ENCODE data around the gene GNPDA1.
"Not testable (repeated sequence)": the region's sequence is repeated elsewhere in the genome, so short reads cannot be mapped to it uniquely, and the experiment has no call there.

The GNPDA1 gene

GRCh38 chr5:142012792-142013388 is at the start of gene GNPDA1:
TSS of gene GNPDA1 (minus strand) at chr5:142013027. CDS start at chr5:142012035, 992 bp downstream.
- DNase-seq: peak; percentile 83

GRCh38 chr5:142059304-142059940 is 46.6 kb upstream of the GNPDA1 start:
- peak; percentile 4 for DNase-seq

GRCh38 chr5:142057697-142058056 is 44.9 kb upstream of the GNPDA1 start:
- no peak for DNase-seq

DNA sequence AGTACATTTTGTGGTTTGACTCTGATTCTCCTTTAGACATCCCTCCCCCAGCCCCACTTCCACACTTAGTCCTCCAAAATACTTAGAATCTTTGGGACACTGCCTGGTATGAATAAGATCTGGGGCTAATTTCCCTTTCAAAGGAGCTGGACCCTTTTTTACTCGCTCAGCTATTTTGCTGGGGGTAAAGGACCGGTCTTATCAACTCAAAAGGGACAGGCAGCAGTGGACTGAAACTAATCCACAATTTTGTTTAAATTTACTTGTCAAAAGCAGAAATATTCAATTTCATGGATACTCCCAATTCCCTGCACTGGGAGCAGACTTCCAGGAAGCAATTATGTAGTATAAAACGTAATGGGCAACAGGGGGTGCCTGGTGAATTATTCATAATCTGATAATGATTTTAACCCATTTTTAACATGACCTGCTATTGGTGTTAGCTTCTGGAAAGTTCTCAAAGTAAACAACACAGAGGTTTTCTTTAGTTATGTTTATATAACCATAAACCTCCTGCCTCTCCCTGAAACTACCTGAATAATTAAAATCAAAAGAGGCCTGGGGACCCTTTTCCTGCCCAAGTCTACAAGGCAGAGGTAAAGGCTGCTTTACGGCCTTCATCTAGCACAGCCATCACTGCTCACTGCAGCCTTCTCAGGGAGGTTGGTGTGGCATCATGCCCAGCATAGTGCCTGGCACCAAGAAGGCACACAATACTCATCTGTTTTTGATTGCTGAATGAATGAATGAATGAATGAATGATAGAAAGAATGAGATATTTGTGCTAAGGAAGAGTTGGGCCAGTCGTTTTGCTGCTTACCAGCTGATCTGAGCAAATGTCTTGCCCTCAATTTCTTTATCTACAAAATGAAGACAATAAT is 44.2 kb upstream of the GNPDA1 start:
- DNase-seq: no peak

DNA sequence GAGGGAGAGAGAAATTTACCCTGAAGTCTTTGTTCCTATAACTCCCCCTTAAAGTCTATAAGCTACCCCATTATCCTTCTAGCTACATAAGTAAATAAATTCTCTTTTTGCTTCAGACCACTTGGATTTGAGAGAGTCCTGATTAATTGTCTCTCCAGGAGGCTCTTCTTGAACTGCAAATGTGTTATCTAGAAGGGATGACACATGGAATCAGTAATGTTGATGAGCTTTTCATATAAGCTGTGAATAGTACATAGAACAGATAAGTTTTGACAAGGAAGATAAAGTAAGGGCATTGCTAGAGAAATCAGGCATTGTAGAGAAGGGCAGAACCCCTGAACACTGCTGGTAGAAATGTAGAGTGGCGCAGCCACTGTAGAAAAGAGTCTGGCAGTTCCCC is 42.5 kb upstream of the GNPDA1 start:
- DNase-seq: no peak

DNA sequence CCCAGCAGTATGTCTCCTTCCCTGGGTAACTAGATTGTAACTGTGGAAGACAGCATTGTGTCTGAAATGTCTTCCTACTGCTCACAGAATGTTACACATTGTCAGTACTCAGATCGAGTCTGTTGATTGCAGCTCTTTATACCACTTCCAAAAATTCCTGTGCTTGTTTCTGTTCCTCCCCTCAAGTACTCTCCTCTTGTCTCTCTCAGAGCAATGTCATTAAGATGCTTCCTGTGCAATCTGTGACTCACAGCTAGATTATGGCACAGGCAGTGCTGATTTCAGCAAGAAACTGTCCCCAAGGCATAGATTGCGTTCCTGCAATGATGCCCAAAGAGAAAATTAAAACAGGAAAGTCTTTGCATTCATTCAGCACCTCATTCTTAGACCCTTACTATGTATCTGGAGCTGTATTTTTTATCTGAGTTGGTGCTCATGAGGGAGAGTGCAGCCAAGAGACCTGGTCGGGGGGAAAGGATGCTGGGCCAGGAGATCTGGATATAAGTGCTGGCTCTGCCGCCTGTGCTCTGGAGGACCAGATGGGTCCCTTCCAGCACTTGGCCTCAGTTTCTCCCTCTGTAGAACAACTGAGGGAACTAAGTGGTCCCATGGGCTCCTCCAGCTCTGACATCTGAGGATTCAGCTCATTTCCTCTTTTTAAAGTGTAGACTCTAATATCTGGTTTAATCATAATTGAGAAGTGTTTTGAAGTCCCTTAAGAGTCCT is 40.8 kb upstream of the GNPDA1 start:
- no peak for DNase-seq

DNA sequence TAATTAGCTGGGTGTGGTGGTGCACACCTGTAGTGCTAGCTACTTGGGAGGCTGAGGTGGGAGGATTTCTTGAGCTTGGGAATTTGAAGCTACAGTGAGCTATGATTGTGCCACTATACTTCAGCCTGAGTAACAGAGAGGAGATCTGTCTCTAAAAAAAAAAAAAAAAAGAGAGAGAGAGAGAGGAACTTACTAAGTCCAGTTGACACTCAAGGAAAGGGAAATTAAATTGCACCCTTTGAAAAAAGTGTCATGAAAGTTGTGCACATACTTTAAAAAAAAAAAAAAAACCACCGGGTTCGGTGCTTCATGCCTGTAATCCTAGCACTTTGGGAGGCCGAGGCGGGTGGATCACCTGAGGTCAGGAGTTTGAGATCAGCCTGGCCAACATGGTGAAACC is 39.2 kb upstream of the GNPDA1 start:
- not testable (repeated sequence) for DNase-seq

GRCh38 chr5:142048272-142048671 is 35.4 kb upstream of the GNPDA1 start:
- no peak for DNase-seq

GRCh38 chr5:142046191-142046590 is 33.4 kb upstream of the GNPDA1 start:
- peak; percentile 13 for DNase-seq

- DNase-seq: not testable (repeated sequence)
These were observed 28.1 kb upstream of the GNPDA1 start for GRCh38 chr5:142040881-142041280.

DNA sequence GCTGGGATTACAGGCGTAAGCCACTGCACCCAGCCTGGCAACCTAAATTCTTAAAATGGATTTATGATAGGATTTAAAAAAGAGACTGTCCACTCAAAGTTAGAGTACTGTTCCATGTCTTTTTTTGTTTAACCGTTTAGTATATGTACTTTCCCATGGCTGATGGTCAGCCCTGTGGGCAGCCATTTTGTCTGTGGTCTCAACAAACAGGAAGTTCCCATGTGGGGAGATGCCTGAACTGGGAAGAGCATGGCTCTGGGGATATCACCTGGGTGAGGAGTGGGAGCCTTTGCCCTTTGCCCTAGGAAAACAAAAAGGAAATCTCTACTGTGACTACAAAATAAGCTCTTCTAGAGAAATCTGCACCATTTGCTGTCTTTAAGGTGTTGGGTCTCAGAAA is 27.5 kb upstream of the GNPDA1 start:
- DNase-seq: no peak

GRCh38 chr5:142038735-142039134 is 25.9 kb upstream of the GNPDA1 start:
- DNase-seq: no peak

DNA sequence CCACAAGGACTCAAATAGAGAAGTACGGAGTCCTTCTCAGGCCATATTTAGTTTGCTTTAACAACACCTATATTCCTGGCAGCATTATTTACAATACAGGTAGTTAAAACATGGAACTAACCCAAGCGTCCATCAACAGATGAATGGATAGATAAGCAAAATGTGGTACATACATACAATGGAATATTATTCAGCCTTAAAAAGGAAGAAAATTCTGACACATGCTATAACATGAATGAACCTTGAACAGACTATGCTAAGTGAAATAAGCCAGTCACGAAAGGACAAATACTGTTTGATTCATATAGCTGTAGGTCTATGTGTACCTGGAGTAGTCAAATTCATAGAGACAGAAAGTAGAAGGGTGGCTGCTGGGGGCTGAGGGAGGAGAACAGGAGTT is 24.8 kb upstream of the GNPDA1 start:
- DNase-seq: not testable (repeated sequence)

DNA sequence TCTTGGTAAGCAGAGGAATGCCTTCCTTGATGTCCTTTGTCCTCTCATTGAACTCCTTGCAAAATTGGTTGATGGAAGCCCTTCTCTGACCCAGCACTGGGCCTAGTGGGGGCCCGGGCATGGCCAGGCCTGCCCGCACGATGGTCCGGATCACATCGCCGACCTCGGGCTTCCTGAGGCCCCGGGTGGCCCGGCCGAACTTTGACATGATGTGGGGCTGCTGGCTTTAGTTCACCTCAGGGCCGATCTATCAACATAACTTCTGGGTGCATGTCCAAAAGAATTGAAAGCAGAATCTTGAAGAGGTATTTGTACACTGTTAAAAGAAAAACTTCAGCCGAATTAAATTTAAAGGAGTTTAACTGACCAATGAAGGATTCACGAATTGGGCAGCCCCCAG is 24.1 kb upstream of the GNPDA1 start:
- DNase-seq: no peak

GRCh38 chr5:142034994-142035393 is 22.2 kb upstream of the GNPDA1 start:
- no peak for DNase-seq

GRCh38 chr5:142033632-142034567 is 21.1 kb upstream of the GNPDA1 start:
- not testable (repeated sequence) for DNase-seq

- peak; percentile 61 for DNase-seq
These were observed 20.2 kb upstream of the GNPDA1 start for GRCh38 chr5:142032747-142033631.

- no peak for DNase-seq
These were observed 19.3 kb upstream of the GNPDA1 start for GRCh38 chr5:142032150-142032549.

GRCh38 chr5:142025637-142026036 is 12.8 kb upstream of the GNPDA1 start:
- DNase-seq: no peak

- DNase-seq: peak; percentile 91
These were observed 12.0 kb upstream of the GNPDA1 start for GRCh38 chr5:142024771-142025304.

DNA sequence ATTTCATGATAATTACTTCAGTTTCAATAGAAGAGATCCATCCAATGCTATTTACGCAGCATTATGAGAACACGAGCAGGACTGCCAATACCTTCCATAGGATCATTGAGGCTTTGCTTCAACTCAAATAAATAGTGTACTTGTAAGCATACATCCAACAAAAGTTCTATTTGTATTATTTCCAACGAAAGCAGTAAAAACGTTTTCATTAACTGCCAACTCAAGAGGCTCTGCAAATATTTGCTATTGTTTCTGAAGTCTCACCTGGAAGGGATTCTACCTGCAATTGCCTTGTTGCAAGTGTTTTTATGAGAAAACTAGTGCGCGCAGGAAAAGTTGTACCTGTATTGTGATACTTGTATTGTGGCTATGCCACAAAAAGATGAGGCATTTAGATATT is 11.0 kb upstream of the GNPDA1 start:
- no peak for DNase-seq
